ENCODE data around the gene CPXM1. TPM values are rescaled to one million over a fixed set of nuclear protein-coding genes. Genes with fewer than 3 reads are reported as not detected.

The CPXM1 gene
- total RNA-seq, 2 donors from 2014 or later: 80.1 to 106 TPM

DNA sequence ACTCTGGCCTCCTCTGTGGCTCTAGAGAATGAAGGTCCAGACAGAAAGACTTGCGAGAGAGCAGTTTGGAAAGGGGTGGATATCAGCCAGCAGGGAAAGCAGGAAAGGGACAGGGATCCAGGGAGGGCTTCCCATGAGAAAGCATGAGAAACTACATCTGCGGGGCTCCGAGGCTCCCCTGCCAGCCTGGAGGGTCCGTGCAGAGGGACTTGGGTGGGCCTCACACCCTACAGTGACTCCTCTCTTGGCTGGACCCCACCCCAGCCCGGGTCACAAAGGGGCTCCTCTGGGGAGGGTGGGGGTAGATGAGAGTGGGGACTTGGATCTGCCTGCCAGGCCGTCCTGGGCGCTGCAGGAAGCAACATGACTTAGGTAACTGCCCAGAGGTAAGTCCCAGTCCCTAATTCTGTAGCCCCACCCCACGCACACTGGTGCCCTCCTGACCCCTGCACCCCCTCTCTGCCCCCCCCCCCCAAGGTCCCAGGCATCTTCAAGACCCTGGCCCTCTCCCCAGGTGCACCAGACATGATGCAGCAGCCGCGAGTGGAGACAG, 15.7 kb upstream of the CPXM1 start, which contains the start of gene TMEM239:
TMEM239 (plus strand) TSS at position 335 of the 553 bp plus-strand sequence; CDS start at position 526, 191 bp downstream.
- no peak within 1 kb of the TSS for H3K9ac ChIP-seq (ENCODE audit: extremely low read depth, low read length, poor library complexity, severe bottlenecking)
- 77 to 86% methylated on average over 5 to 10 of the region's 10 CpGs for WGBS, 2 experiments (ENCODE audit: insufficient coverage in 1 of 2, insufficient read length in 1 of 2)
- peaks cover 9% of the 10 kb centered on the region for H3K9me3 ChIP-seq (ENCODE audit: control insufficient read depth, low read length)
- Mint-ChIP-seq H3K4me3 (no peak within 1 kb of the TSS), H3K27me3 (ENCODE audit: insufficient read depth) (peaks cover 60% of the 10 kb centered on the region), H3K27ac (peak within 1 kb of the TSS; percentile 44), H3K9me3 (peaks cover 20% of the 10 kb centered on the region), H3K36me3 (ENCODE audit: low read depth) (no peaks in the 10 kb centered on the region), H3K4me1 (peaks cover 19% of the 10 kb centered on the region)
- H3K27me3 ChIP-seq (ENCODE audit: control insufficient read depth, insufficient read depth, low read length, poor library complexity, severe bottlenecking): peaks cover 24% of the 10 kb centered on the region
- DNase-seq: peak; percentile 37
- no peak within 1 kb of the TSS for H3K4me3 ChIP-seq (ENCODE audit: low read length)
- TF ChIP-seq, protein P1, sequence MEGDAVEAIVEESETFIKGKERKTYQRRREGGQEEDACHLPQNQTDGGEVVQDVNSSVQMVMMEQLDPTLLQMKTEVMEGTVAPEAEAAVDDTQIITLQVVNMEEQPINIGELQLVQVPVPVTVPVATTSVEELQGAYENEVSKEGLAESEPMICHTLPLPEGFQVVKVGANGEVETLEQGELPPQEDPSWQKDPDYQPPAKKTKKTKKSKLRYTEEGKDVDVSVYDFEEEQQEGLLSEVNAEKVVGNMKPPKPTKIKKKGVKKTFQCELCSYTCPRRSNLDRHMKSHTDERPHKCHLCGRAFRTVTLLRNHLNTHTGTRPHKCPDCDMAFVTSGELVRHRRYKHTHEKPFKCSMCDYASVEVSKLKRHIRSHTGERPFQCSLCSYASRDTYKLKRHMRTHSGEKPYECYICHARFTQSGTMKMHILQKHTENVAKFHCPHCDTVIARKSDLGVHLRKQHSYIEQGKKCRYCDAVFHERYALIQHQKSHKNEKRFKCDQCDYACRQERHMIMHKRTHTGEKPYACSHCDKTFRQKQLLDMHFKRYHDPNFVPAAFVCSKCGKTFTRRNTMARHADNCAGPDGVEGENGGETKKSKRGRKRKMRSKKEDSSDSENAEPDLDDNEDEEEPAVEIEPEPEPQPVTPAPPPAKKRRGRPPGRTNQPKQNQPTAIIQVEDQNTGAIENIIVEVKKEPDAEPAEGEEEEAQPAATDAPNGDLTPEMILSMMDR (conservative IDR thresholded peaks at IDR 0.05): no peak
- H3K4me1 ChIP-seq (ENCODE audit: control insufficient read depth, insufficient read depth, low read length): peaks cover 5% of the 10 kb centered on the region
- H3K36me3 ChIP-seq (ENCODE audit: control insufficient read depth, insufficient read depth, low read length): no peaks in the 10 kb centered on the region
- H3K27ac ChIP-seq (ENCODE audit: low read depth, low read length): no peak within 1 kb of the TSS

- no peak overlapping the region for H3K27ac ChIP-seq (ENCODE audit: low read depth, low read length)
Measured at GRCh38 chr20:2815242-2815900, 14.9 kb upstream of the CPXM1 start.

GRCh38 chr20:2814587-2815051, 14.2 kb upstream of the CPXM1 start, which contains the start of gene C20orf141:
Gene C20orf141 (plus strand): TSS chr20:2814987. CDS start chr20:2815185, 198 bp downstream.
- no peaks in the 10 kb centered on the region for H3K36me3 Mint-ChIP-seq (ENCODE audit: low read depth)
- peak within 1 kb of the TSS; percentile 44 for H3K27ac Mint-ChIP-seq
- Histone ChIP-seq H3K27me3 (ENCODE audit: control insufficient read depth, insufficient read depth, low read length, poor library complexity, severe bottlenecking) (peaks cover 9% of the 10 kb centered on the region), H3K27ac (ENCODE audit: low read depth, low read length) (no peak within 1 kb of the TSS), H3K4me1 (ENCODE audit: control insufficient read depth, insufficient read depth, low read length) (peaks cover 5% of the 10 kb centered on the region), H3K9me3 (ENCODE audit: control insufficient read depth, low read length) (peaks cover 9% of the 10 kb centered on the region), H3K9ac (ENCODE audit: extremely low read depth, low read length, poor library complexity, severe bottlenecking) (no peak within 1 kb of the TSS), H3K4me3 (ENCODE audit: low read length) (no peak within 1 kb of the TSS), H3K36me3 (ENCODE audit: control insufficient read depth, insufficient read depth, low read length) (no peaks in the 10 kb centered on the region)
- H3K9me3 Mint-ChIP-seq: peaks cover 23% of the 10 kb centered on the region
- peaks cover 11% of the 10 kb centered on the region for H3K4me1 Mint-ChIP-seq
- TF ChIP-seq, protein P1 (conservative IDR thresholded peaks at IDR 0.05): no peak
- H3K4me3 Mint-ChIP-seq: no peak within 1 kb of the TSS
- WGBS, 2 experiments (ENCODE audit: insufficient coverage in 1 of 2, insufficient read length in 1 of 2): 88 to 90% methylated on average over 2 of the region's 5 CpGs
- DNase-seq: peak; percentile 54
- H3K27me3 Mint-ChIP-seq (ENCODE audit: insufficient read depth): peaks cover 52% of the 10 kb centered on the region

More at GRCh38 chr20:2815242-2815900, 14.9 kb upstream of the CPXM1 start:
- TF ChIP-seq, protein P1 (conservative IDR thresholded peaks at IDR 0.05): no peak
- H3K9me3 Mint-ChIP-seq: peaks cover 23% of the 10 kb centered on the region
- no peak overlapping the region for H3K4me3 ChIP-seq (ENCODE audit: low read length)
- H3K27me3 Mint-ChIP-seq (ENCODE audit: insufficient read depth): peaks cover 57% of the 10 kb centered on the region
- H3K4me3 Mint-ChIP-seq: no peak overlapping the region
- H3K36me3 Mint-ChIP-seq (ENCODE audit: low read depth): no peaks in the 10 kb centered on the region
- no peaks in the 10 kb centered on the region for H3K36me3 ChIP-seq (ENCODE audit: control insufficient read depth, insufficient read depth, low read length)
- peaks cover 9% of the 10 kb centered on the region for H3K9me3 ChIP-seq (ENCODE audit: control insufficient read depth, low read length)
- H3K4me1 Mint-ChIP-seq: peaks cover 17% of the 10 kb centered on the region
- 92% methylated on average over 2 to 8 of the region's 8 CpGs for WGBS, 2 experiments (ENCODE audit: insufficient coverage in 1 of 2, insufficient read length in 1 of 2)
- DNase-seq: peak; percentile 39
- peaks cover 17% of the 10 kb centered on the region for H3K27me3 ChIP-seq (ENCODE audit: control insufficient read depth, insufficient read depth, low read length, poor library complexity, severe bottlenecking)
- peaks cover 5% of the 10 kb centered on the region for H3K4me1 ChIP-seq (ENCODE audit: control insufficient read depth, insufficient read depth, low read length)
- H3K9ac ChIP-seq (ENCODE audit: extremely low read depth, low read length, poor library complexity, severe bottlenecking): no peak overlapping the region
- H3K27ac Mint-ChIP-seq: peak overlapping the region; percentile 44

Data from endodermal cell (in vitro differentiated cells).